ENCODE measurements around the gene LGALS9. TPM values are rescaled to one million over a fixed set of nuclear protein-coding genes. Genes with fewer than 3 reads are reported as not detected.

LGALS9 gene
- polyA plus RNA-seq, 1 of the 3 experiments (the other 2 are of a cell fraction), result 0.21 TPM

- Histone ChIP-seq H3K27me3 (ENCODE audit: insufficient read depth) (no peaks in the 10 kb centered on the region), H3K9me3 (no peaks in the 10 kb centered on the region), H3K4me2 (no peak overlapping the region), H4K20me1 (ENCODE audit: insufficient read depth) (no peaks in the 10 kb centered on the region), H3K9me2 (no peaks in the 10 kb centered on the region), H3K79me2 (ENCODE audit: insufficient read depth) (no peaks in the 10 kb centered on the region), H3K4me3 (ENCODE audit: low read depth in 2 of 2, low read length in 1 of 2) (no peak overlapping the region), H3K36me3 (replicated peaks in 1 of 2; ENCODE audit: control insufficient read depth in 1 of 2, insufficient read depth in 2 of 2, low read length in 1 of 2) (peaks cover 8 to 50% of the 10 kb centered on the region in 2 experiments), H2AFZ (ENCODE audit: low read depth) (no peak overlapping the region), H3K27ac (ENCODE audit: low read depth in 2 of 2, low read length in 1 of 2) (no peak overlapping the region), H3F3A (replicated peaks; ENCODE audit: insufficient read depth) (no peaks in the 10 kb centered on the region), H3K9ac (no peak overlapping the region), H3K4me1 (ENCODE audit: control insufficient read depth in 1 of 2, insufficient read depth in 2 of 2, low read depth in 1 of 2, low read length in 1 of 2) (no peaks in the 10 kb centered on the region; a peak in 1 of 4 replicates)
- POLR2A ChIA-PET, result no interaction called here
- TF ChIP-seq POLR2AphosphoS5 (IDR thresholded peaks at IDR 0.05; ENCODE audit: low read depth, low read length) (no peak), NRF1 (IDR thresholded peaks at IDR 0.05; ENCODE audit: low read depth, low read length) (no peak), MAX (IDR thresholded peaks at IDR 0.05; ENCODE audit: low read depth) (no peak), RAD21 (IDR thresholded peaks at IDR 0.05; ENCODE audit: low read length) (no peak), FOXM1 (IDR thresholded peaks at IDR 0.05; ENCODE audit: low read depth) (no peak), RFX5 (IDR thresholded peaks at IDR 0.05; ENCODE audit: low read length) (no peak), EP300 (IDR thresholded peaks at IDR 0.05; ENCODE audit: borderline replicate concordance in 1 of 2, low read depth in 1 of 2, low read length in 1 of 2) (no peak), RCOR1 (IDR thresholded peaks at IDR 0.05; ENCODE audit: low read length) (no peak), FOXJ3 (CRISPR knock-in tag; IDR thresholded peaks at IDR 0.05) (no peak), MXI1 (IDR thresholded peaks at IDR 0.05; ENCODE audit: low read depth, low read length) (no peak), NFIC (IDR thresholded peaks at IDR 0.05; ENCODE audit: borderline replicate concordance) (no peak)
- no peak for DNase-seq
- CTCF ChIA-PET, result interaction anchor here (11.1 to 20.9 kb wide), 2 partner anchors 11 to 36 kb away, joined by 115 to 365 read pairs; no protein-coding TSS in a partner anchor
- 94% methylated on average over 3 of the region's 3 CpGs for WGBS (ENCODE audit: low lambda C conversion rate)
These were observed 17.6 kb upstream of the LGALS9 start for GRCh38 chr17:27613433-27613832.

- H3K4me1 ChIP-seq (ENCODE audit: control insufficient read depth in 1 of 2, insufficient read depth in 2 of 2, low read depth in 1 of 2, low read length in 1 of 2), result no peaks in the 10 kb centered on the region
- no peak overlapping the region for H2AFZ ChIP-seq (ENCODE audit: low read depth)
- no peak overlapping the region for H3K27ac ChIP-seq (ENCODE audit: low read depth in 2 of 2, low read length in 1 of 2)
- no peak overlapping the region for H3K9ac ChIP-seq
- 93% methylated on average over 1 of the region's 1 CpG for WGBS (ENCODE audit: low lambda C conversion rate)
- H3K9me2 ChIP-seq, result no peaks in the 10 kb centered on the region
- H3F3A ChIP-seq (replicated peaks; ENCODE audit: insufficient read depth), result no peaks in the 10 kb centered on the region
- no peaks in the 10 kb centered on the region for H3K9me3 ChIP-seq
- CTCF ChIA-PET, result interaction anchor here (1.1 to 20.9 kb wide), 3 partner anchors 13 to 279 kb away, joined by 4 to 365 read pairs (median 115); no protein-coding TSS in a partner anchor
- peaks cover 8 to 53% of the 10 kb centered on the region in 2 experiments for H3K36me3 ChIP-seq (replicated peaks in 1 of 2; ENCODE audit: control insufficient read depth in 1 of 2, insufficient read depth in 2 of 2, low read length in 1 of 2)
- no peak overlapping the region for H3K4me3 ChIP-seq (ENCODE audit: low read depth in 2 of 2, low read length in 1 of 2)
- no peak overlapping the region for H3K4me2 ChIP-seq
- H3K27me3 ChIP-seq (ENCODE audit: insufficient read depth), result no peaks in the 10 kb centered on the region
- H3K79me2 ChIP-seq (ENCODE audit: insufficient read depth), result no peaks in the 10 kb centered on the region
- POLR2A ChIA-PET, result no interaction called here
- DNase-seq, result no peak
- no peaks in the 10 kb centered on the region for H4K20me1 ChIP-seq (ENCODE audit: insufficient read depth)
- no peak for TF ChIP-seq IRF3 (IDR thresholded peaks at IDR 0.05; ENCODE audit: low read depth, low read length)
- no peak for TF ChIP-seq REST (IDR thresholded peaks at IDR 0.05; ENCODE audit: low read depth, low read length)
- no peak for TF ChIP-seq TCF12 (IDR thresholded peaks at IDR 0.05)
- no peak for TF ChIP-seq NRF1 (IDR thresholded peaks at IDR 0.05; ENCODE audit: low read depth, low read length)
- no peak for TF ChIP-seq CTCF (IDR thresholded peaks at IDR 0.05)
- TF ChIP-seq PBX3 (IDR thresholded peaks at IDR 0.05), result no peak
- TF ChIP-seq POLR2AphosphoS5 (IDR thresholded peaks at IDR 0.05; ENCODE audit: low read depth, low read length), result no peak
- no peak for TF ChIP-seq EP300 (IDR thresholded peaks at IDR 0.05; ENCODE audit: borderline replicate concordance in 1 of 2, low read depth in 1 of 2, low read length in 1 of 2)
- no peak for TF ChIP-seq ZBTB33 (IDR thresholded peaks at IDR 0.05; ENCODE audit: borderline replicate concordance, low read depth)
- TF ChIP-seq SIN3A (IDR thresholded peaks at IDR 0.05; ENCODE audit: borderline replicate concordance, low read depth, low read length), result no peak
These were observed 15.9 kb upstream of the LGALS9 start for GRCh38 chr17:27615121-27615520.
